ENCODE results near the gene CRADD.

DNA sequence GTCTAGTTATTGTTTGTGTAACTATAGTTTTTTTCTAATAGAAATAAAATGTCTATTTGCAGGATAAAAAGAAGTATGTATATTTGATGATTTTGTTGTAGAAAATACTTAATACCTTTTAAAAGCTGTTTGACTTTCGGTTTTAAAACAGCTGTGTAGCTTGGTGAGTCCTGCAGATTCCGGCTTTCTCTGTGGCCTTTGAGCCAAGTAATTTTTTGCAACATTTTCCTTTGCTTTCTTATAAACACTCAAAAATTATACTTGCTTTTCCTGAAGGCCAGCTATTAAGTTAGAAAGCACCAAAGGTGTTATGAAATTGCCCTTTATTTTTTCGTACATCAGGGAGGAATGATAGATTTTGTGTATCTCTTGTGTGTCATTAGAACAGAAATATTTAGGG, 63.6 kb downstream of the CRADD start:
- TF ChIP-seq, protein P1, sequence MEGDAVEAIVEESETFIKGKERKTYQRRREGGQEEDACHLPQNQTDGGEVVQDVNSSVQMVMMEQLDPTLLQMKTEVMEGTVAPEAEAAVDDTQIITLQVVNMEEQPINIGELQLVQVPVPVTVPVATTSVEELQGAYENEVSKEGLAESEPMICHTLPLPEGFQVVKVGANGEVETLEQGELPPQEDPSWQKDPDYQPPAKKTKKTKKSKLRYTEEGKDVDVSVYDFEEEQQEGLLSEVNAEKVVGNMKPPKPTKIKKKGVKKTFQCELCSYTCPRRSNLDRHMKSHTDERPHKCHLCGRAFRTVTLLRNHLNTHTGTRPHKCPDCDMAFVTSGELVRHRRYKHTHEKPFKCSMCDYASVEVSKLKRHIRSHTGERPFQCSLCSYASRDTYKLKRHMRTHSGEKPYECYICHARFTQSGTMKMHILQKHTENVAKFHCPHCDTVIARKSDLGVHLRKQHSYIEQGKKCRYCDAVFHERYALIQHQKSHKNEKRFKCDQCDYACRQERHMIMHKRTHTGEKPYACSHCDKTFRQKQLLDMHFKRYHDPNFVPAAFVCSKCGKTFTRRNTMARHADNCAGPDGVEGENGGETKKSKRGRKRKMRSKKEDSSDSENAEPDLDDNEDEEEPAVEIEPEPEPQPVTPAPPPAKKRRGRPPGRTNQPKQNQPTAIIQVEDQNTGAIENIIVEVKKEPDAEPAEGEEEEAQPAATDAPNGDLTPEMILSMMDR (IDR thresholded peaks at IDR 0.05): no peak
- TF ChIP-seq POLR2A (IDR thresholded peaks at IDR 0.05): no peak
- no peak for TF ChIP-seq POLR2AphosphoS5 (IDR thresholded peaks at IDR 0.05)
